ENCODE data around the gene GABRR3.

The GABRR3 gene

GRCh38 chr3:98035208-98035607, at the start of gene GABRR3:
Gene GABRR3, minus strand, starts transcription at chr3:98035315. Its CDS starts 328 bp downstream, at chr3:98034987.
- Histone ChIP-seq H3K4me2 (ENCODE audit: low read depth, low read length) (no peak within 1 kb of the TSS), H3K9ac (ENCODE audit: low read length) (no peak within 1 kb of the TSS), H3K79me2 (ENCODE audit: low read length) (no peaks in the 10 kb centered on the region), H3K4me1 (ENCODE audit: low read length) (no peaks in the 10 kb centered on the region), H2AFZ (ENCODE audit: low read length) (no peak within 1 kb of the TSS), H3K9me3 (replicated peaks; ENCODE audit: insufficient read depth, low read length) (no peaks in the 10 kb centered on the region), H3K9me2 (replicated peaks; ENCODE audit: insufficient read depth, low read length) (no peaks in the 10 kb centered on the region), H3K27me3 (replicated peaks; ENCODE audit: insufficient read depth, low read length) (no peaks in the 10 kb centered on the region), H3K4me3 (ENCODE audit: low read length) (no peak within 1 kb of the TSS), H3K27ac (ENCODE audit: low read length) (no peak within 1 kb of the TSS), H3F3A (ENCODE audit: insufficient read depth, low read length) (no peaks in the 10 kb centered on the region), H3K36me3 (replicated peaks; ENCODE audit: insufficient read depth, low read length) (no peaks in the 10 kb centered on the region), H4K20me1 (ENCODE audit: insufficient read depth, low read length) (no peaks in the 10 kb centered on the region)
- no peak for TF ChIP-seq EZH2phosphoT487 (IDR thresholded peaks at IDR 0.05; ENCODE audit: low read length)
- TF ChIP-seq, protein P1, sequence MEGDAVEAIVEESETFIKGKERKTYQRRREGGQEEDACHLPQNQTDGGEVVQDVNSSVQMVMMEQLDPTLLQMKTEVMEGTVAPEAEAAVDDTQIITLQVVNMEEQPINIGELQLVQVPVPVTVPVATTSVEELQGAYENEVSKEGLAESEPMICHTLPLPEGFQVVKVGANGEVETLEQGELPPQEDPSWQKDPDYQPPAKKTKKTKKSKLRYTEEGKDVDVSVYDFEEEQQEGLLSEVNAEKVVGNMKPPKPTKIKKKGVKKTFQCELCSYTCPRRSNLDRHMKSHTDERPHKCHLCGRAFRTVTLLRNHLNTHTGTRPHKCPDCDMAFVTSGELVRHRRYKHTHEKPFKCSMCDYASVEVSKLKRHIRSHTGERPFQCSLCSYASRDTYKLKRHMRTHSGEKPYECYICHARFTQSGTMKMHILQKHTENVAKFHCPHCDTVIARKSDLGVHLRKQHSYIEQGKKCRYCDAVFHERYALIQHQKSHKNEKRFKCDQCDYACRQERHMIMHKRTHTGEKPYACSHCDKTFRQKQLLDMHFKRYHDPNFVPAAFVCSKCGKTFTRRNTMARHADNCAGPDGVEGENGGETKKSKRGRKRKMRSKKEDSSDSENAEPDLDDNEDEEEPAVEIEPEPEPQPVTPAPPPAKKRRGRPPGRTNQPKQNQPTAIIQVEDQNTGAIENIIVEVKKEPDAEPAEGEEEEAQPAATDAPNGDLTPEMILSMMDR (IDR thresholded peaks at IDR 0.05; ENCODE audit: low read length) = no peak
- no peak for TF ChIP-seq EZH2 (optimal IDR thresholded peaks at IDR 0.05; ENCODE audit: low read depth, low read length)
- no peak for DNase-seq

DNA sequence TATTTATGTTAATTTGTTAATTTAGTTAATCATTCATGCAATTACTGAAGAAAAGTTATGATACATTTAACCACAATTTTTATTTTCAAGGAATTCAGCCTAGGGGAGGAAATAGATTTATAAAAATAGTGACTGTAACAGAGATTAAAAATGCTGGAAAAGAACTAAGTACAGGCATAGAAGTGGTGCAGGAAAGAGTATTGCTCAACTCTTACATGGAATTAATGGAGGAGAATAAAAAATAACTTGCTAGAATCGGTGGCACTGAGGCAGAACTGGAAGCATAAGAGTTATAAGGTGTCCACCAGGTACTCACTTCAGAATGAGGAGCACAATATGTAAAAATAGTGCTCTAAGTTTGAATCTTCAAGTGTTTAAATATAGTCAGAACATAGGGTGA, 38.4 kb upstream of the GABRR3 start:
- no peak overlapping the region for H3K27ac ChIP-seq (ENCODE audit: low read length)
- no peaks in the 10 kb centered on the region for H3K4me1 ChIP-seq (ENCODE audit: low read length)
- no peaks in the 10 kb centered on the region for H3K79me2 ChIP-seq (ENCODE audit: low read length)
- no peaks in the 10 kb centered on the region for H3K27me3 ChIP-seq (replicated peaks; ENCODE audit: insufficient read depth, low read length)
- no peak overlapping the region for H3K4me2 ChIP-seq (ENCODE audit: low read depth, low read length)
- H3K9me3 ChIP-seq (replicated peaks; ENCODE audit: insufficient read depth, low read length) = no peaks in the 10 kb centered on the region
- no peaks in the 10 kb centered on the region for H3K9me2 ChIP-seq (replicated peaks; ENCODE audit: insufficient read depth, low read length)
- H3K9ac ChIP-seq (ENCODE audit: low read length) = no peak overlapping the region
- no peak for DNase-seq
- no peaks in the 10 kb centered on the region for H3K36me3 ChIP-seq (replicated peaks; ENCODE audit: insufficient read depth, low read length)
- no peak overlapping the region for H3K4me3 ChIP-seq (ENCODE audit: low read length)
- no peaks in the 10 kb centered on the region for H4K20me1 ChIP-seq (ENCODE audit: insufficient read depth, low read length)
- no peak overlapping the region for H2AFZ ChIP-seq (ENCODE audit: low read length)
- no peaks in the 10 kb centered on the region for H3F3A ChIP-seq (ENCODE audit: insufficient read depth, low read length)
- TF ChIP-seq EZH2phosphoT487 (IDR thresholded peaks at IDR 0.05; ENCODE audit: low read length) = no peak

DNA sequence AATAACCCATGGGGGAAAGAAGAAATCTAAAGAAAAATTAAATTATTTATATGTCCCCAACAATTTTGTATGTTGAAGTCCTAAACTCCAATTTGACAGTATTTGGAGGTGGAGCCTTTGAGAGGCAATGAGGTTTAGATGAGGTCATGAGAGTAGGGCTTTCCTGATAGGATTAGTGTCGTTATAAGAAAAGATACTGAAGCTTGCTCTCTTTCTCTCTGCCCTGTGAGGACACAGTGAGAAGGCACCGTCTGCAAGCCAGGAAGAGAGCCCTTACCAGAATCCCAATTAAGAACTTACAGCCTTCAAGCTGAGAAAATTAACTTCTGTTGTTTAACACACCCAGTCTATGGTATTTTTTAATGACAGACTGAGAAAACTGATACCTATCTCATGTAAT, 35.7 kb upstream of the GABRR3 start:
- Histone ChIP-seq H3K9ac (ENCODE audit: low read length) (no peak overlapping the region), H4K20me1 (ENCODE audit: insufficient read depth, low read length) (no peaks in the 10 kb centered on the region), H3K9me2 (replicated peaks; ENCODE audit: insufficient read depth, low read length) (no peaks in the 10 kb centered on the region), H3K36me3 (replicated peaks; ENCODE audit: insufficient read depth, low read length) (no peaks in the 10 kb centered on the region), H3K9me3 (replicated peaks; ENCODE audit: insufficient read depth, low read length) (no peaks in the 10 kb centered on the region), H3K27me3 (replicated peaks; ENCODE audit: insufficient read depth, low read length) (no peaks in the 10 kb centered on the region), H3F3A (ENCODE audit: insufficient read depth, low read length) (no peaks in the 10 kb centered on the region), H3K27ac (ENCODE audit: low read length) (no peak overlapping the region), H2AFZ (ENCODE audit: low read length) (no peak overlapping the region), H3K4me3 (ENCODE audit: low read length) (no peak overlapping the region), H3K4me2 (ENCODE audit: low read depth, low read length) (no peak overlapping the region), H3K79me2 (ENCODE audit: low read length) (no peaks in the 10 kb centered on the region), H3K4me1 (ENCODE audit: low read length) (no peaks in the 10 kb centered on the region)
- DNase-seq = no peak
- TF ChIP-seq EZH2phosphoT487 (IDR thresholded peaks at IDR 0.05; ENCODE audit: low read length) (no peak), EZH2 (optimal IDR thresholded peaks at IDR 0.05; ENCODE audit: low read depth, low read length) (no peak)
- TF ChIP-seq, protein P1 (IDR thresholded peaks at IDR 0.05; ENCODE audit: low read length) = no peak

DNA sequence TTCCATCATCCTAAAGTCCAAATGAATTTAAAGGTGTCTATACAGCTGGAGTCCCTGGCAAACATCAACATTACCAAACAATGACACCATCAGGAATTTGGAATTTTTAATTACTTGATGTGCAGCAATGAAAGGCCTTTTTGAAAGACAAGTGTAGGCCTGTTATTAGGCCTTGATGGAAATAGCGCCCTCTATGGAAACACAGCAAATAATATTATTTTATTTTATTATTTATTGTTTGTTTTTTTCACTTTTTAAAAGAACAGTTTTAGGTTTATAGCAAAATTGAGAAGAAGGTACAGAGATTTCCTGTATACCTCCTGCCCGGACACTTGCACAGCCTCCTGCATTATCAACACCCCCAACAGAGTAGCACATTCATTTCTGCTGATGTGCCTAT, 33.7 kb upstream of the GABRR3 start:
- Histone ChIP-seq H3K27ac (ENCODE audit: low read length) (no peak overlapping the region), H4K20me1 (ENCODE audit: insufficient read depth, low read length) (no peaks in the 10 kb centered on the region)

More for the DNA sequence above, 33.7 kb upstream of the GABRR3 start:
- no peak for DNase-seq
- H3K9ac ChIP-seq (ENCODE audit: low read length) = no peak overlapping the region
- H3K9me2 ChIP-seq (replicated peaks; ENCODE audit: insufficient read depth, low read length) = no peaks in the 10 kb centered on the region
- TF ChIP-seq EZH2 (optimal IDR thresholded peaks at IDR 0.05; ENCODE audit: low read depth, low read length) (no peak), EZH2phosphoT487 (IDR thresholded peaks at IDR 0.05; ENCODE audit: low read length) (no peak)
- TF ChIP-seq, protein P1 (IDR thresholded peaks at IDR 0.05; ENCODE audit: low read length) = no peak
- no peak overlapping the region for H3K4me3 ChIP-seq (ENCODE audit: low read length)
- no peaks in the 10 kb centered on the region for H3K36me3 ChIP-seq (replicated peaks; ENCODE audit: insufficient read depth, low read length)
- H3K79me2 ChIP-seq (ENCODE audit: low read length) = no peaks in the 10 kb centered on the region
- H3K9me3 ChIP-seq (replicated peaks; ENCODE audit: insufficient read depth, low read length) = no peaks in the 10 kb centered on the region
- H3F3A ChIP-seq (ENCODE audit: insufficient read depth, low read length) = no peaks in the 10 kb centered on the region
- no peaks in the 10 kb centered on the region for H3K27me3 ChIP-seq (replicated peaks; ENCODE audit: insufficient read depth, low read length)
- no peaks in the 10 kb centered on the region for H3K4me1 ChIP-seq (ENCODE audit: low read length)
- H3K4me2 ChIP-seq (ENCODE audit: low read depth, low read length) = no peak overlapping the region
- H2AFZ ChIP-seq (ENCODE audit: low read length) = no peak overlapping the region

Measured in MM.1S (cell line).